Liver (tissue), 10 donors: ENCODE measurements around the gene KYNU. TPM values are rescaled to one million over a fixed set of nuclear protein-coding genes. Genes with fewer than 3 reads are reported as not detected.
"Not testable (repeated sequence)": the region's sequence is repeated elsewhere in the genome, so short reads cannot be mapped to it uniquely, and the experiment has no call there.

Experiments used
- DNase-seq: peaks from one replicate; pipeline ENCODE4 v3.0.0-alpha.2; 2017; ENCODE audit warnings: low spot score
- H3K27ac ChIP-seq, 2 donors: one replicate each; pipeline ENCODE4 v1.7.0; 2013; ENCODE audit warnings: inconsistent platforms in 2 of 2, low read length in 2 of 2, control low read depth in 1 of 2, low read depth in 1 of 2, mild to moderate bottlenecking in 1 of 2
- H3K27me3 ChIP-seq, 4 donors: one replicate each; pipeline versions ENCODE4 v1.6.1 to v1.7.0; 2013; ENCODE audit warnings: low read length in 3 of 4, inconsistent platforms in 1 of 4, mild to moderate bottlenecking in 1 of 4, moderate library complexity in 1 of 4; ENCODE audit not compliant: control insufficient read depth in 4 of 4, insufficient read depth in 4 of 4
- H3K36me3 ChIP-seq, 4 donors: one replicate each; pipeline versions ENCODE4 v1.6.1 to v1.7.0; 2013; ENCODE audit warnings: low read length in 3 of 4, mild to moderate bottlenecking in 3 of 4, low read depth in 1 of 4, moderate library complexity in 1 of 4; ENCODE audit not compliant: control insufficient read depth in 4 of 4, insufficient read depth in 3 of 4
- H3K4me1 ChIP-seq, 4 donors: one replicate each; pipeline versions ENCODE4 v1.6.1 to v1.7.0; 2013; ENCODE audit warnings: low read length in 3 of 4, mild to moderate bottlenecking in 3 of 4, moderate library complexity in 1 of 4; ENCODE audit not compliant: control insufficient read depth in 4 of 4, insufficient read depth in 4 of 4
- H3K4me3 ChIP-seq, 3 donors: one replicate each; pipeline versions ENCODE4 v1.6.1 to v1.7.0; 2013; ENCODE audit warnings: low read length in 3 of 3, control low read depth in 1 of 3, low read depth in 1 of 3, mild to moderate bottlenecking in 1 of 3
- H3K9ac ChIP-seq, 2 donors: one replicate each; pipeline ENCODE4 v1.7.0; 2013; ENCODE audit warnings: low read length in 2 of 2, mild to moderate bottlenecking in 2 of 2, moderate library complexity in 2 of 2, control low read depth in 1 of 2, low read depth in 1 of 2
- H3K9me3 ChIP-seq, 4 donors: one replicate each; pipeline versions ENCODE4 v1.6.1 to v1.7.0; 2013; ENCODE audit warnings: low read length in 3 of 4; ENCODE audit not compliant: control insufficient read depth in 4 of 4
- ATF3 ChIP-seq: IDR thresholded peaks from 2 replicates; pipeline ENCODE4 v1.6.1; 2016; ENCODE audit warnings: antibody characterized with exemption
- EGR1 ChIP-seq, 2 donors: IDR thresholded peaks; 2 replicates each; pipeline ENCODE4 v1.6.1; 2016 to 2018; ENCODE audit warnings: antibody characterized with exemption in 2 of 2, low read depth in 2 of 2
- FOXA1 ChIP-seq: IDR thresholded peaks from 2 replicates; pipeline ENCODE4 v1.6.1; 2016; ENCODE audit warnings: antibody characterized with exemption
- FOXA2 ChIP-seq: IDR thresholded peaks from 2 replicates; pipeline ENCODE4 v1.6.1; 2016; ENCODE audit warnings: antibody characterized with exemption
- GABPA ChIP-seq, 2 donors: IDR thresholded peaks in 1 of 2; conservative IDR thresholded peaks in 1 of 2; 2 replicates each; pipeline ENCODE4 v1.6.1; 2016; ENCODE audit warnings: antibody characterized with exemption in 2 of 2, mild to moderate bottlenecking in 1 of 2, moderate library complexity in 1 of 2
- HNF4A ChIP-seq, 2 donors: conservative IDR thresholded peaks; 2 replicates each; pipeline ENCODE4 v1.6.1; 2016; ENCODE audit warnings: antibody characterized with exemption in 2 of 2, mild to moderate bottlenecking in 2 of 2
- JUND ChIP-seq, 2 donors: IDR thresholded peaks; 2 replicates each; pipeline ENCODE4 v1.6.1; 2016; ENCODE audit warnings: antibody characterized with exemption in 2 of 2
- MAX ChIP-seq: IDR thresholded peaks from 2 replicates; pipeline ENCODE4 v1.6.1; 2016; ENCODE audit warnings: antibody characterized with exemption
- NR2F2 ChIP-seq: IDR thresholded peaks from 2 replicates; pipeline ENCODE4 v1.6.1; 2016; ENCODE audit warnings: antibody characterized with exemption
- RXRA ChIP-seq, 2 donors: IDR thresholded peaks; 2 replicates each; pipeline ENCODE4 v1.6.1; 2017 to 2018; ENCODE audit warnings: antibody characterized with exemption in 2 of 2, mild to moderate bottlenecking in 1 of 2
- TAF1 ChIP-seq: conservative IDR thresholded peaks from 2 replicates; pipeline ENCODE4 v1.6.1; 2016; ENCODE audit warnings: antibody characterized with exemption, mild to moderate bottlenecking
- WGBS: extraction: QIAGEN DNeasy Blood & Tissue Kit; methylation state at CpG from one replicate; pipeline ENCODE4 v1.1.7; 2013; 5-methylcytosine and 5-hydroxymethylcytosine counted together
- polyA plus RNA-seq, 2 donors: library from polyadenylated mRNA; stranded (reverse) in 1 of 2; unstranded in 1 of 2; fragments of 200-250 nt in 1 of 2; fragments of >200 nt in 1 of 2; fragmentation: Nextera tagmentation in 1 of 2; extraction: Ambion mirVana in 1 of 2; gene quantifications; one replicate each; pipeline versions ENCODE4 v1.2.1 to v1.2.3, GENCODE V29; 2013 to 2015
- small RNA-seq: library from RNA; depleted of rRNA; stranded (forward); fragments of <200 nt; gene quantifications from one replicate; pipeline ENCODE3, GENCODE V24; 2014
- total RNA-seq, 2 donors: library from RNA; depleted of rRNA; stranded (reverse); fragments of >200 nt; gene quantifications; one replicate each; pipeline ENCODE4 v1.2.3, GENCODE V29; 2014
- TF ChIP-seq, protein P1 (sequence below): IDR thresholded peaks from 2 replicates; pipeline ENCODE4 v1.6.1; 2016; ENCODE audit warnings: antibody characterized with exemption
- donor health status: healthy.
- donor health status: healthy.
- donor health status: healthy.
- donor health status: healthy.
- donor health status: healthy.

Gene KYNU
- total and polyA plus RNA-seq, 4 donors = 24.0 to 64.3 (median 32.8) TPM

DNA sequence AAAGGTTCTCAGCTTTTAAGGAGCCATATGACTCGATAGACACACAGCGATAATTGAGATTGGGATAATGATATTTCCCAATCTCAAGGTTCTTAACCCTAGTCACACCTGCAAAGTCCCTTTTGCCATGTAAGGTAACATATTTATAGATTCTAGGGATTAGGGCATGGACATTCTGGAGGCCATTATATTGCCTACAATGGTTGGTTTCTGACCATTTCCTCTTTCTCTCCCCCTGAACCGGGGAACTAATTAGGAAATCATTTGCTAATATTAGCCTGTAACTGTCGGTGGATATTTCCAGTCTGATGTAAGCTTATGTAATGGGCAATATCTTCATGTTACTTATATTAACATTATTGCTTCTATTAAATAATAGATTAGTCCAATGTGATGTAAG lies 210.9 kb downstream of the KYNU start:
- H3K27me3 ChIP-seq = no peaks in the 10 kb centered on the region
- TF ChIP-seq EGR1 (IDR thresholded peaks at IDR 0.05; ENCODE audit: low read depth in 2 of 2) = no peak
- TF ChIP-seq FOXA1 = no peak
- TF ChIP-seq NR2F2 = no peak
- TF ChIP-seq ATF3 = no peak
- TF ChIP-seq, protein P1, sequence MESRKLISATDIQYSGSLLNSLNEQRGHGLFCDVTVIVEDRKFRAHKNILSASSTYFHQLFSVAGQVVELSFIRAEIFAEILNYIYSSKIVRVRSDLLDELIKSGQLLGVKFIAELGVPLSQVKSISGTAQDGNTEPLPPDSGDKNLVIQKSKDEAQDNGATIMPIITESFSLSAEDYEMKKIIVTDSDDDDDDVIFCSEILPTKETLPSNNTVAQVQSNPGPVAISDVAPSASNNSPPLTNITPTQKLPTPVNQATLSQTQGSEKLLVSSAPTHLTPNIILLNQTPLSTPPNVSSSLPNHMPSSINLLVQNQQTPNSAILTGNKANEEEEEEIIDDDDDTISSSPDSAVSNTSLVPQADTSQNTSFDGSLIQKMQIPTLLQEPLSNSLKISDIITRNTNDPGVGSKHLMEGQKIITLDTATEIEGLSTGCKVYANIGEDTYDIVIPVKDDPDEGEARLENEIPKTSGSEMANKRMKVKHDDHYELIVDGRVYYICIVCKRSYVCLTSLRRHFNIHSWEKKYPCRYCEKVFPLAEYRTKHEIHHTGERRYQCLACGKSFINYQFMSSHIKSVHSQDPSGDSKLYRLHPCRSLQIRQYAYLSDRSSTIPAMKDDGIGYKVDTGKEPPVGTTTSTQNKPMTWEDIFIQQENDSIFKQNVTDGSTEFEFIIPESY = no peak
- TF ChIP-seq MAX = no peak
- TF ChIP-seq JUND (IDR thresholded peaks at IDR 0.05) = no peak
- TF ChIP-seq GABPA (IDR thresholded peaks at IDR 0.05 in 1 of 2, conservative IDR thresholded peaks at IDR 0.05 in 1 of 2) = no peak
- no peak for TF ChIP-seq FOXA2
- no peak for TF ChIP-seq TAF1
- TF ChIP-seq RXRA (IDR thresholded peaks at IDR 0.05) = no peak
- TF ChIP-seq HNF4A (conservative IDR thresholded peaks at IDR 0.05) = no peak
- no peak overlapping the region for H3K4me3 ChIP-seq
- no peak for DNase-seq
- WGBS = 82% methylated on average over 4 of the region's 4 CpGs
- H3K27ac ChIP-seq = no peak overlapping the region
- no peaks in the 10 kb centered on the region for H3K4me1 ChIP-seq
- peaks cover 0 to 1% (median 0%) of the 10 kb centered on the region in 4 donors for H3K9me3 ChIP-seq
- H3K9ac ChIP-seq = no peak overlapping the region
- H3K36me3 ChIP-seq = no peaks in the 10 kb centered on the region

- DNase-seq, H3K4me1 ChIP-seq, H3K9me3 ChIP-seq, H3K36me3 ChIP-seq, H3K4me3 ChIP-seq, H3K27me3 ChIP-seq, H3K9ac ChIP-seq, H3K27ac ChIP-seq: not testable (repeated sequence)
- 92% methylated on average over 12 of the region's 12 CpGs for WGBS
Measured at GRCh38 chr2:143089520-143089919, 212.1 kb downstream of the KYNU start.

Small RNA genes lying within 50 kb of the gene (small RNA-seq; reads per million reads assigned to genes)
- gene MTND4LP12 = not detected
